GM19372 (cell line): Measurements from ENCODE around the gene PRKCZ.
"Not testable (repeated sequence)": the region's sequence is repeated elsewhere in the genome, so short reads cannot be mapped to it uniquely, and the experiment has no call there.

ENCODE experiments used
- ATAC-seq: cut with Tn5 transposase; IDR thresholded peaks from one replicate; pipeline ENCODE4 v1.9.1; 2021; ENCODE audit warnings: mild to moderate bottlenecking, low read depth, moderate library complexity; ENCODE audit not compliant: unreplicated experiment

Gene PRKCZ

GRCh38 chr1:2081326-2081885 lies 31.2 kb downstream of the PRKCZ start:
- no peak for ATAC-seq

GRCh38 chr1:2082064-2082463 lies 31.9 kb downstream of the PRKCZ start:
- no peak for ATAC-seq

DNA sequence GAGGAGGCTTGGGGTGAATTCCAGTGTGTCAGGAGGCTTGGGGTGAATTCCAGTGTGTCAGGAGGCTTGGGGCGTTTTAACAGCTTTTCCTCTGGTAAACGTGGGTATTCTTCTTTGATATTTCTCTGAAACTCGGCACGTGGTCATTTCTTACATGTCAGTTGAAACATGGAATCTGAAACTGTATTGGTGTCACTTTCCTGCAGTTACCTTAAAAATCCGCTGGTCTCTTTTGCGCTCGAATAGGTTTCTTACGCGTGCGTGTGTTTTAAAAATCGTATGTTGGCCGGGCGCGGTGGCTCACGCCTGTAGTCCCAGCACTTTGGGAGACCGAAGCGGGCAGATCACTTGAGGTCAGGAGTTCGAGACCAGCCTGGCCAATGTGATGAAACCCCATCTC lies 33.5 kb downstream of the PRKCZ start:
- no peak for ATAC-seq

DNA sequence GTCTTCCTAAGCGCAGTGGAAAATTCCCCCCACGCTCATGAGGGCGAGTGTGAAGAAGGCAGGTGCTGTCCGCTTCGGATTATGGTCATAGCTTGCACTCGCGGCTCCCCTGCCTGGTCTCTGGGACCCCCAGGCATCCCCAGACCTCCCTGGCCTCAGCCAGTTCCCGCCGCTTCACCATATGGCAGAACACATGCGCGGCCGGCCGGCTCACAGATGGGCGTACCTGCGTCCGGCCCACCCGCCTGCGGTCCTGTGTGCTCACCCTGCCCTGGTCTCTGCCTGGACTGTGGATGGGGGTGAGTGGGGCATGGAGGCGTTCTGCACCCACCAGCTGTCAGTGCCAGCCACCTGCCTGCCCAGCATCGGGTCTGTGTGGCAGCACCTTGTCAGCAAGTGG lies 34.1 kb downstream of the PRKCZ start:
- no peak for ATAC-seq

DNA sequence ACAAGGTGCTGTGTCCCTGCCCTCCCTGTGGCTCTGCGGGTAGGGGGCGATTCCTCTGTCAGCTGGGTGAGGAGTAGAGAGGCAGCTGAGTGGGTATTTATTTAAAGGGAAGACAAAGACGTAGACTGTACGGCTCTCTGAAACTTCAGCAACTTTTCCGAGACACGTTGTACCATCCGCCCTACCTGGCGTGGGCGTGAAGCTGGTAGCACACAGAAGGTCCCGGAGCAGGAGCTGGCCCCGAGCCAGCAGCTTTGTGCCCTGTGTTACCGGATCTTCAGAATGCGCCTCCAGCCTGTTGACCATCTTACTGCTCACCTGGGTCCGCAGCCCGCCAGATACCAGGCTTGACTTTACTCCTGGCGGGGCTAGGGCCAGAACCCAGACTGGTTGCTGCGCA lies 34.9 kb downstream of the PRKCZ start:
- ATAC-seq, result no peak

DNA sequence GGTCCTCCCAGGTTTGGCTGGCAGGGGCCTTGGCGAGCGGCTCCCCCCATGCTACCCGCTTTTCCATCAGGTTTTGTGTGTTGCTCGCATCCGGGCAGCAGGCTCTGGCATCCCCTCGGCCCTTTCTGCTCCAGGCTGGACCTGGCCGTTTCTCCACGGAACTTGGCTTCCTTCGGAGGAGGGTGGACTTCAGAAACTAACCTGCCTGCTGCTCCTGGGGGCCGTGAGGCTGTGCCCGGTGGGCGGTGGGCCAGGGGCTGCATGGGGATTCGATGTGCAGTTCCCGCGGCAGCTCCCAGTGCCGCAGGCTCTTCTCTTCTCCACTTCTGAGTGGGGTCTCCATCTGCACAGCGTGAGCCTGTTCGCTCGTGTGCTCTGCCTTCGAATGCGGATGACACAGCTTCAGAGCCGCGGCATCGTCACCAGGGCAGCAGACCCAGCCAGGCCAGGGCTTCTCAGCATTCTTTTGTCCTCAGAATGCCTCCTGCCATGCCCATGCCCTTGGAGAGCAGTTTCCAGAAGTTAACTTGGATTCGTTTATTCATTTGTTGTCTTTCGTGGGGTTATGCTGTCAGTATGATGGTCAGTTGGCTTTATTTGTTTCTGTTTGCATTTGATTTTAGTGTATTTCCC lies 36.4 kb downstream of the PRKCZ start:
- ATAC-seq, result no peak

- ATAC-seq, result no peak
Measured at GRCh38 chr1:2087766-2088165, 37.6 kb downstream of the PRKCZ start.

GRCh38 chr1:2088458-2088857 lies 38.2 kb downstream of the PRKCZ start:
- no peak for ATAC-seq

DNA sequence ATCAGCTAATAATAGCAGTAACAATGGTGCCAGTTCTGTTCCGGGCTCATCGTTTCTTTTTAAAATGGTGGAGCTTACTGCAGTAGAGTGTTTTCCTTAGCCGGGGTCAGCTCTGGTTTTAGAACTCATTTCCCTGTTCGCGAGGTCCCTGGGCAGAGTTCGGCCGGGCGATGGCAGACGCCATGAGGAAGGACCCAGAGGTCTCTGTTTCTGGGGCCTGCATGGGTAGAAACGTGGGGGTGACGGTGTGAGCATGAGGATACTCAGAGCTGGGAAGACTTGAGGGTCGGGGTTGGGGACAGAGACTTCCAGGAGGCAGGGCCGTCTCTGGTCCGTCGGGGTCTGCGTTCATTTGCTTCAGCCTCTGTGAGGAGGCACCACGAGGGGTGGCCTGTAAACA lies 38.8 kb downstream of the PRKCZ start:
- no peak for ATAC-seq

- no peak for ATAC-seq
Measured at GRCh38 chr1:2090216-2090890, 40.1 kb downstream of the PRKCZ start.

DNA sequence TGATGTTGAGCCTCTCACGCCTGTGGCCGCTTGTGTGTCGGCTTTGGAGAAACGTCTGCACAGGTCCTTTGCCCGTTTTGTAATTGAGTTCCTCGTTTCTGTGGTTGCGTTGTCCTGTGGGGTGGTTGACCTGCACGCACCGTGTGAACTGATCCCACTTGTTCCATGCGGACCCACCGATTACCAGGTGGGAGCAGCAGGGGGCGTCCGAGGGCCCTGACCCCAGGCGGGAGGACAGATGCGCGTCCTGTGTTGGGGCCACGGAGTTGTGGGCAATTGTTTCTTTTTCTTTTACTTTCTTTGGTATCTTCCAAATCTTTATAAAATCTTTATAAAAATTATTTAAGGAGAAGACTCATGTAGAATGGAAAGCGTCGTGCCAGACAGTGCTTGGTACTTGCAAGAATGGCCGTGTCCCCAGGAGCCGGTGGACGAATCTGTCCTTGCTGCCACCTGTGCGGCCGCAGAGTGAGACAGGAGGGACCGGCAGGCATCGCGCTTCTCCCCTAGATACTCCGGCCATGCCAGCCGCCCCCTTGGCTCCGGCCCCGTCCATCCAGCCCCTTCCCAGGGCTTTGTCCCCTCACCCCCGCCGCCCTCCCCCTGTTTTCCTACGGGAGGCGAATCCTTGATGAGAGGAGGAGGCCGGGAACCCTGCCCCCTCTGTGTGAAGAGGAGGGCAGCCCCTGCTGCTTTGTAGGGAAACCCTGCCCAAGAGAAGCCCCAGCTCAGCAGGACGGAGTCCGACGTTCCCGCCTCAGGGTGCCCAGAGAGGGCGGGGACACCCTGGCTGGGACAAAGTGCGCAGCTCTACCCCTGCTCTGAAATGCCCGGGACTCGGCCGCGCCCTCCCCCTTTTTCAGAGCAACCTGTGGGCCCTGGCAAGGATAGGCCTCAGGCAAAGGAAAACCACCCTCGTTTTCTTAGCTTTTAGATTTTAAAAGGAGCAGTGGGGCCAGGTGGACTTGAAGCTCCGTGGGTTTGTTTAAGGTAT lies 41.7 kb downstream of the PRKCZ start:
- ATAC-seq, result no peak

GRCh38 chr1:2093055-2093454 lies 42.8 kb downstream of the PRKCZ start:
- ATAC-seq, result no peak

DNA sequence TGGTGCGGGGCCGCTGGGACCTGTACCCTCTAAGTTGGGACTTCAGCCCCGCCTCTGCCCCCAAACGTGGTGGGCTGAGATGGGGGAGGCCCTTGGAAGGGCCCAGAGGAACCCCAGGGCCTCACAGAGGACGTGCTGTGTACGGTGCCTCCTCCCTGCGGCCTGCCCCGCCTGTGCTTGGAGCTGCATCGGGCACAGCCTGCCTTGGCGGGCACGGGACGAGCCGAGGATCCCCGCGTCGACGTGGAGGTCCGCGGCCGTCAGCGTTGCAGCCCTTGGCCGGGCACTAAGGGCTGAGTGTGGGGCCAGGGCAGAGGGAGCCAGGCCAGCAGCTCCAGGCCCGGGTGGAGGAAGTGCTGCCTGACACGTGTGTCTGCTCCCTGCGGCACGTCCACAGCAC lies 43.4 kb downstream of the PRKCZ start:
- no peak for ATAC-seq

DNA sequence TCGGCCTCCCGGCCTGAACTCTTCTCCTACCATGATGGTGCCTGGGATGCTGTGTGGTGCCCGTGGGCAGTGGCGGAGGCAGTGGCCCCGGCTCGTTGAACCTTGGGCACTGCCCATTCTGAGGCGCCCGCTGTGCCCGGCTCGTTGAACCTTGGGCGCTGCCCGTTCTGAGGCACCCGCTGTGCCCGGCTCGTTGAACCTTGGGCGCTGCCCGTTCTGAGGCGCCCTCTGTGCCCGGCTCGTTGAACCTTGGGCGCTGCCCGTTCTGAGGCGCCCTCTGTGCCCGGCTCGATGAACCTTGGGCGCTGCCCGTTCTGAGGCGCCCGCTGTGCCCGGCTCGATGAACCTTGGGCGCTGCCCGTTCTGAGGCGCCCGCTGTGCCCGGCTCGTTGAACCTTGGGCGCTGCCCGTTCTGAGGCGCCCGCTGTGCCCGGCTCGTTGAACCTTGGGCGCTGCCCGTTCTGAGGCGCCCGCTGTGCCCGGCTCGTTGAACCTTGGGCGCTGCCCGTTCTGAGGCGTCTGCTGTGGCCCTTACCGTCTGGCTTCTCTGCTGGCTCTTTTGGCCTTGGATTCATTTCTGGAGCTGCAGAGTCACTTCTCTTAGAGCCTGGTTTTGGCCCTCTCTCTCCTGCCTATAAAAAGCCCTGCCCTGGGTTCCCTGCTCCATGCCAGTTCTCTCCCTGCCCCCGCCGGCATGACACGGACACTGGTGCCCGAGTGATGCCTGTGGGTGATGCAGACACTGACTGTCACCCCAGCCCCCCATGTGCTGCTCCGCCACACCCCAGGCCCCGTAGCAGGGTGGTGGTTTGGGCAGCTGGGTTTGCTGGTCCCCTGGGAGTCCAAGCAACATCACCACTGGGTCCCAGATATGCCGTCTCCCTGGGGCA lies 44.3 kb downstream of the PRKCZ start:
- not testable (repeated sequence) for ATAC-seq

DNA sequence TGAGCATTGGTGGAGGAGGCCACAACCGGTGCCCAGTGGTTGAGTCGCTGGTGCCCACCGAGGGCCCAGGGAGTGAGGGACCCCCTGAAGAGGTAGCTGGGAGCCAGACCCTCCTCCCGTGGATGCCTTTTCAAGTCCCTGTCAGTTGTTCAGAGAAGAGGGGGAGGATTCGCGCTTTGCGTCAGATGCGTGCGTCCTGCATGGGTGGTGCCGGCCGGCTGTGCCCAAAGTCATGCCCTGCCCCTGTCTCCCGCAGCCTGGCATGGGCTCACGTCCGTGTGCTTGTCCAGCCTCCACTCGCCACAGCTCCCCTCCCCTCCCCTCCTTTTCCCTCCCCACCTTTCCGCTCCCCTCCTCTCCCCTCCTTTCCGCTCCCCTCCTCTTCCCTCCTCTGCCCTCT lies 45.2 kb downstream of the PRKCZ start:
- ATAC-seq, result no peak

DNA sequence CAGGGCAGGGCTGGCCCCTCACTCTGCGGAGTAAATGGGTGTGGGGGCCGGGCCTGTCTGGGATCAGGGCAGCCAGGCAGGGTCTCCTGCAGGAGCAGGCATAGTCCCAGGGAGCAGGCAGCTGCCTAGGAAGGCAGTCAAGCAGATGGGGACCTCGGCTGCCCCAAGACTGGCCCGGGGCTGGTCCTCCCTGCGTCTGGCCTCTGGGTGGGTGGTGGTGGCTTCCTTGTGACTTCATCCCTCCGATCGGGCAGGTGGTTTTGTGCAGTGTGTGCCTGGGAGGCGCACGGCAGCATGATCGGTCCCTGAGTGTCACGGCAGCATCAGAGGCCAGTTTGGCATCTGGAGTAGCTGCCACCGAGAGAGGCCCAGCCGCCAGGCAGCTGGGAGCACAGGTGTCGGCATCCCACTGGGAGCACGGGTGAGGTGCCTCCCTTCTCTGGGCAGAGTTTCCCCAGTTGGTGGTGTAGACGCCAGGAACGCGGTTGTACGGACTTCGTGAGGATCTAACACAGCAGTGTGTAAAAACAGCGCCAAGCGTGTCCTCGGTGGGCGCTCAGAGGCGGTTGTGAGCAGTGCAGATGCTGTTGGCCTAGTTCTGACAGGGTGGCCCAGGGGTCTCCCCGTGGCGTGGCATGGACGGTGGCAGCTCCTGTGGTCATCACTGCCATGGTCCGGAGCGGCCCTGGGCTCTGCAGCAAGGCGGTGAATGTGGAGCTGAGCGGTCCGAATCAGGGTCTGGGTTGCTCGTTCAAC lies 45.9 kb downstream of the PRKCZ start:
- no peak for ATAC-seq

GRCh38 chr1:2097386-2098300 lies 47.4 kb downstream of the PRKCZ start:
- no peak for ATAC-seq

DNA sequence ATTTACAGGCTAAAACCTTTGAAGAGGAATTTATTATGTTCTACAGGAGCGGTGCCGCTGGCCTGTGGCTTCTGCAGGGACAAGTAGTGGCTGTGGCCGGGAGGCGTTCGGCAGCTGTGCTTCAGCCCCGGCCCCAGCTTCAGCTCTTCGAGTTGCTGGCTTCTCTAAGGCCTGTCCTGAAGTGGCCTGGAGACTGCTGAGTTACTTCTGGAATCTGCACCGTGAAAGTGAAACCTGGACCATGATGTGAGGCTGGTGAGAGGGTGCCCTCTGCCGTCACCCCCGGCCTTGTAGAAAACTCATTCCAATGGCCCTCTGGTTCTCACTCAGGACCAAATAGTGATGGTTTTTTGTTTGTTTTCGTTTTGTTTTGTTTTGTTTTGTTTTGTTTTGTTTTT lies 48.1 kb downstream of the PRKCZ start:
- no peak for ATAC-seq
